K562 (cell line): ENCODE data around the gene MEF2D. TPM values are rescaled to one million over a fixed set of nuclear protein-coding genes. Genes with fewer than 3 reads are reported as not detected.

Experiments
- ATAC-seq: fragments of 200-7000 bp; cut with Tn5 transposase; 3 replicates; pipeline ENCODE4 v1.9.1; 2020; ENCODE audit warnings: moderate library complexity
- BruUV-seq: library from RNA; stranded (reverse); fragments of 400-500 nt; replicated peaks from 2 replicates; lab custom pipeline; 2021; lab: Mats Ljungman, UMichigan
- CTCF ChIA-PET: fragments of 300-600 bp; formaldehyde crosslinking; extraction: SDS; loops from one replicate; lab custom pipeline; 2021; ENCODE audit warnings: low intra/inter-chr PET ratio; lab: Yijun Ruan, JAX
- POLR2A ChIA-PET: fragments of 300-600, 350-650 bp; sonication (Branson Sonifier 250); formaldehyde crosslinking; extraction: SDS; loops from one replicate; lab custom pipeline; 2021; ENCODE audit warnings: antibody characterized with exemption, inconsistent platforms; lab: Yijun Ruan, JAX
- DNase-seq, 4 experiments: peaks; one replicate each; pipeline versions ENCODE4 v3.0.0 to v3.0.0-alpha.2; 2011 to 2018; ENCODE audit warnings: low spot score in 3 of 4, mixed read lengths in 3 of 4; ENCODE audit errors: extremely low read depth in 1 of 4
- FAIRE-seq: peaks from 2 replicates; lab custom pipeline; 2011; peaks lifted over from hg19 to GRCh38; lab: Jason Lieb, UNC
- H2AFZ ChIP-seq: 2 replicates; pipeline ENCODE4 v1.6.0; 2011; ENCODE audit warnings: low read depth, low read length, control low read depth, inconsistent platforms
- H3K27ac ChIP-seq: fragments of 200-600 bp; 3 replicates; pipeline ENCODE4 v1.8.0; 2011; ENCODE audit warnings: low read depth, mild to moderate bottlenecking, control low read depth, inconsistent platforms, low read length, moderate library complexity, mixed read lengths; ENCODE audit errors: extremely low read depth
- H3K27me3 ChIP-seq, 2 experiments: fragments of 300-600 bp in 1 of 2; 2 replicates in 1 of 2; 3 replicates in 1 of 2; pipeline versions ENCODE4 v1.6.0 to v1.8.0; 2011; ENCODE audit warnings: inconsistent platforms in 2 of 2, low read length in 2 of 2, mild to moderate bottlenecking in 1 of 2, mixed read lengths in 1 of 2, moderate library complexity in 1 of 2; ENCODE audit not compliant: control insufficient read depth in 2 of 2, insufficient read depth in 2 of 2
- H3K36me3 ChIP-seq: fragments of 300-600 bp; 3 replicates; pipeline ENCODE4 v1.8.0; 2011; ENCODE audit warnings: mild to moderate bottlenecking, low read length, inconsistent platforms; ENCODE audit not compliant: control insufficient read depth, insufficient read depth
- H3K4me1 ChIP-seq, 2 experiments: fragments of 200-600 bp in 1 of 2; replicated peaks in 1 of 2; 2 replicates in 1 of 2; 3 replicates in 1 of 2; pipeline versions ENCODE4 v1.5.1 to v1.8.0; 2011; ENCODE audit warnings: inconsistent platforms in 2 of 2, low read length in 2 of 2, mild to moderate bottlenecking in 1 of 2, mixed read lengths in 1 of 2, moderate library complexity in 1 of 2; ENCODE audit not compliant: control insufficient read depth in 2 of 2, insufficient read depth in 2 of 2
- H3K4me2 ChIP-seq: 2 replicates; pipeline ENCODE4 v1.6.1; 2011; ENCODE audit warnings: low read length, control low read depth, inconsistent platforms, mixed read lengths; ENCODE audit not compliant: insufficient read depth
- H3K4me3 ChIP-seq: fragments of 200-600 bp; sonication (generic), shearing (Covaris generic); 2 replicates; pipeline ENCODE4 v1.5.1; 2016; ENCODE audit warnings: control low read depth, inconsistent platforms
- H3K79me2 ChIP-seq: fragments of 200-600 bp; 3 replicates; pipeline ENCODE4 v1.8.0; 2011; ENCODE audit warnings: low read length, inconsistent platforms; ENCODE audit not compliant: control insufficient read depth, insufficient read depth
- H3K9ac ChIP-seq, 2 experiments: 2 replicates each; pipeline versions ENCODE4 v1.6.0 to v1.6.1; 2011; ENCODE audit warnings: low read depth in 2 of 2, low read length in 2 of 2, control low read depth in 1 of 2, inconsistent platforms in 1 of 2, mild to moderate bottlenecking in 1 of 2, mixed read lengths in 1 of 2; ENCODE audit not compliant: insufficient read depth in 1 of 2
- H3K9me1 ChIP-seq: one replicate; pipeline ENCODE4 v1.6.0; 2011; ENCODE audit warnings: inconsistent platforms, mild to moderate bottlenecking, low read length, moderate library complexity; ENCODE audit not compliant: control insufficient read depth, insufficient read depth
- H3K9me3 ChIP-seq: replicated peaks from 2 replicates; pipeline ENCODE4 v1.5.1; 2011; ENCODE audit warnings: low read depth, low read length, inconsistent platforms; ENCODE audit not compliant: control insufficient read depth, insufficient read depth
- H4K20me1 ChIP-seq: replicated peaks from 2 replicates; pipeline ENCODE4 v1.6.1; 2011; ENCODE audit warnings: low read length, inconsistent platforms, mixed read lengths; ENCODE audit not compliant: control insufficient read depth, insufficient read depth
- EHMT2 ChIP-seq: fragments of 450-650 bp; IDR thresholded peaks from 2 replicates; pipeline ENCODE4 v1.6.1; 2018; ENCODE audit warnings: antibody characterized with exemption
- FOSL1 ChIP-seq: fragments of 200-800 bp; sonication (Bioruptor generic); conservative IDR thresholded peaks from 2 replicates; pipeline ENCODE4 v1.6.1; 2016; ENCODE audit warnings: missing genetic modification characterization, missing compliant biosample characterization
- NR2C1 ChIP-seq, 2 experiments: fragments of 450-650 bp; IDR thresholded peaks; 2 replicates each; pipeline ENCODE4 v1.6.1; 2017; ENCODE audit warnings: mild to moderate bottlenecking in 2 of 2, antibody characterized with exemption in 1 of 2, inconsistent platforms in 1 of 2, missing compliant biosample characterization in 1 of 2, missing genetic modification characterization in 1 of 2
- TFE3 ChIP-seq: fragments of 450-650 bp; formaldehyde crosslinking; IDR thresholded peaks from 2 replicates; pipeline ENCODE4 v1.4.0; 2020; ENCODE audit warnings: mild to moderate bottlenecking, mixed read lengths
- ZKSCAN1 ChIP-seq: fragments of 150-350 bp; IDR thresholded peaks from 2 replicates; pipeline ENCODE4 v1.6.1; 2016; ENCODE audit warnings: low read depth, low read length
- ZKSCAN8 ChIP-seq: fragments of 200-800 bp; sonication (Bioruptor generic); IDR thresholded peaks from 2 replicates; pipeline ENCODE4 v1.6.1; 2016; ENCODE audit warnings: missing genetic modification characterization, missing compliant biosample characterization
- ZNF316 ChIP-seq: fragments of 450-650 bp; IDR thresholded peaks from 2 replicates; pipeline ENCODE4 v1.6.1; 2016
- WGBS: fragments of 100-300 bp; shearing (Covaris generic); methylation state at CpG from one replicate; pipeline ENCODE4 v1.1.6; 2016; ENCODE audit warnings: low coverage, mixed read lengths; ENCODE audit not compliant: insufficient coverage; ENCODE audit errors: missing lambda C conversion rate; 5-methylcytosine and 5-hydroxymethylcytosine counted together
- in situ Hi-C: fragments of 300-500 bp; cut with MboI; formaldehyde crosslinking; loops from 4 replicates; pipeline ENCODE4 v1.15.0; 2018; ENCODE audit warnings: inconsistent platforms, mixed read lengths
- intact Hi-C: fragments of 100-400 bp; cut with micrococcal nuclease; formaldehyde crosslinking; loops from 2 replicates; pipeline ENCODE4 v1.14.2; 2022
- polyA plus RNA-seq, 8 experiments: library from polyadenylated mRNA; depleted of rRNA in 4 of 8; stranded (reverse) in 5 of 8; unstranded in 3 of 8; fragments of >200 nt; fragmentation: Nextera tagmentation in 2 of 8; fragmentation: Illumina TruSeq in 1 of 8; extraction: Ambion mirVana in 2 of 8; extraction: Trizol in 1 of 8; gene quantifications; 2 replicates each; pipeline versions ENCODE4 v1.2.1 to v1.2.3, GENCODE V29; 2011 to 2014; ENCODE audit warnings: inconsistent platforms in 1 of 8, missing spikeins in 1 of 8
- total RNA-seq, 7 experiments: library from RNA; depleted of rRNA in 6 of 7; stranded (reverse); fragments of >200 nt in 6 of 7; fragmentation: Illumina TruSeq in 2 of 7; extraction: Trizol in 2 of 7; gene quantifications; 2 replicates each; pipeline versions ENCODE4 v1.2.1 to v1.2.3, GENCODE V29; 2011 to 2021; ENCODE audit warnings: low replicate concordance in 1 of 7

MEF2D gene
- total and polyA plus RNA-seq, 9 of the 15 experiments (the other 6 are each of a cell fraction or from before 2014, with no cell fraction given) = 0.10 to 19.5 (median 2.6) TPM

- intact Hi-C loops (no loop called here), in situ Hi-C loops (no loop called here)
- Histone ChIP-seq H3K9ac (peak overlapping the region in 1 of 2 experiments; percentile 31; a peak in 1 of 4 replicates), H3K27me3 (no peaks in the 10 kb centered on the region), H3K4me1 (peaks cover 14 to 20% of the 10 kb centered on the region in 2 experiments; a peak in 4 of 5 replicates), H3K4me3 (no peak overlapping the region), H3K79me2 (no peaks in the 10 kb centered on the region), H3K9me3 (no peaks in the 10 kb centered on the region), H3K4me2 (no peak overlapping the region), H2AFZ (no peak overlapping the region), H3K36me3 (peaks cover 20% of the 10 kb centered on the region; the same call in 1 of the 3 replicates), H3K9me1 (peaks cover 3% of the 10 kb centered on the region), H3K27ac (no peak overlapping the region), H4K20me1 (peaks cover 10% of the 10 kb centered on the region)
- ChIA-PET CTCF (no interaction called here), POLR2A (interaction anchor here (1.6 kb wide), 1 partner anchor 8 kb away, joined by 5 read pairs; no protein-coding TSS in a partner anchor)
- WGBS = 49% methylated on average over 9 of the region's 9 CpGs
- TF ChIP-seq NR2C1 (IDR thresholded peaks at IDR 0.05) = no peak
- TF ChIP-seq NR2C1 (tag; IDR thresholded peaks at IDR 0.05) = no peak
- peak; percentile 88 for TF ChIP-seq ZKSCAN1
- TF ChIP-seq TFE3 (CRISPR knock-in tag) = no peak
- TF ChIP-seq ZNF316 = 0 out of 2 replicates have a peak, but pooled peaks have one; percentile 20
- TF ChIP-seq EHMT2 = no peak
- TF ChIP-seq FOSL1 (tag) = no peak
- TF ChIP-seq ZKSCAN8 (CRISPR knock-in tag) = peak; percentile 64; the same call in 1 of the 2 replicates
- FAIRE-seq (no peak), ATAC-seq (no peak), DNase-seq (no peak)
- no TSS peak for BruUV-seq
These were observed 35.6 kb downstream of the MEF2D start for GRCh38 chr1:156464825-156465452.
